OCI-LY3 (cell line): ENCODE results near the gene CHCHD4.

Experiments
- H2AFZ ChIP-seq: fragments of 200-600, 300-600 bp; shearing (Covaris generic); 2 replicates; pipeline ENCODE4 v1.6.0; 2014; ENCODE audit warnings: antibody characterized with exemption, low read depth, low read length
- H3K27ac ChIP-seq: fragments of 200-600, 300-600 bp; sonication (generic); 2 replicates; pipeline ENCODE4 v1.5.1; 2014; ENCODE audit warnings: mild to moderate bottlenecking, low read length, moderate library complexity, mixed read lengths
- H3K27me3 ChIP-seq: fragments of 200-600, 300-600 bp; sonication (generic); 2 replicates; pipeline ENCODE4 v1.6.1; 2014; ENCODE audit warnings: low read depth, low read length, mixed read lengths
- H3K36me3 ChIP-seq: fragments of 200-600, 300-600 bp; sonication (generic); replicated peaks from 2 replicates; pipeline ENCODE3; 2014; ENCODE audit warnings: low read depth, low read length, mixed read lengths
- H3K4me1 ChIP-seq: fragments of 300-600, 200-600 bp; sonication (generic); 2 replicates; pipeline ENCODE4 v1.6.1; 2014; ENCODE audit warnings: low read length, mixed read lengths
- H3K4me2 ChIP-seq: fragments of 200-600, 300-600 bp; sonication (generic); 2 replicates; pipeline ENCODE4 v1.6.1; 2014; ENCODE audit warnings: low read length, mixed read lengths
- H3K4me3 ChIP-seq: fragments of 300-600, 200-600 bp; sonication (generic); 2 replicates; pipeline ENCODE4 v1.5.1; 2014; ENCODE audit warnings: antibody characterized with exemption, mild to moderate bottlenecking, low read length, moderate library complexity
- H3K79me2 ChIP-seq: fragments of 300-600, 200-600 bp; shearing (Covaris generic); 2 replicates; pipeline ENCODE4 v1.6.1; 2014; ENCODE audit warnings: mild to moderate bottlenecking, low read length, mixed read lengths
- H3K9ac ChIP-seq: fragments of 300-600, 200-600 bp; shearing (Covaris generic); 2 replicates; pipeline ENCODE4 v1.6.0; 2014; ENCODE audit warnings: mild to moderate bottlenecking, low read length, moderate library complexity
- H3K9me3 ChIP-seq: fragments of 200-600, 300-600 bp; shearing (Covaris generic); 2 replicates; pipeline ENCODE4 v1.6.1; 2014; ENCODE audit warnings: low read length, mixed read lengths; ENCODE audit not compliant: insufficient read depth
- H4K20me1 ChIP-seq: fragments of 200-600, 300-600 bp; sonication (generic); 2 replicates; pipeline ENCODE4 v1.6.1; 2016; ENCODE audit warnings: low read length, mixed read lengths; ENCODE audit not compliant: insufficient read depth
- CTCF ChIP-seq: fragments of 200-600, 300-600 bp; sonication (generic); IDR thresholded peaks from 2 replicates; pipeline ENCODE4 v1.5.1; 2014; ENCODE audit warnings: antibody characterized with exemption, low read length, low read depth
- EZH2phosphoT487 ChIP-seq: fragments of 200-600 bp; shearing (Covaris generic); IDR thresholded peaks from 2 replicates; pipeline ENCODE4 v1.6.1; 2018; ENCODE audit warnings: antibody characterized with exemption, mixed run types, low read depth

The CHCHD4 gene

GRCh38 chr3:14132120-14132519, 7.5 kb upstream of the CHCHD4 start:
- TF ChIP-seq CTCF (no peak), EZH2phosphoT487 (no peak)
- Histone ChIP-seq H3K27me3 (no peaks in the 10 kb centered on the region), H3K27ac (no peak overlapping the region), H3K36me3 (peaks cover 89% of the 10 kb centered on the region), H3K4me1 (no peaks in the 10 kb centered on the region), H3K9me3 (no peaks in the 10 kb centered on the region), H4K20me1 (peaks cover 7% of the 10 kb centered on the region; the same call in 1 of the 2 replicates), H3K79me2 (peaks cover 24% of the 10 kb centered on the region), H3K9ac (no peak overlapping the region), H2AFZ (no peak overlapping the region), H3K4me3 (no peak overlapping the region), H3K4me2 (no peak overlapping the region)

GRCh38 chr3:14131134-14131533, 6.5 kb upstream of the CHCHD4 start:
- no peak for TF ChIP-seq CTCF
- no peak for TF ChIP-seq EZH2phosphoT487
- Histone ChIP-seq H3K36me3 (peaks cover 89% of the 10 kb centered on the region), H3K27me3 (no peaks in the 10 kb centered on the region), H3K79me2 (peaks cover 33% of the 10 kb centered on the region), H3K27ac (no peak overlapping the region), H3K4me2 (no peak overlapping the region), H4K20me1 (peaks cover 14% of the 10 kb centered on the region; the same call in 1 of the 2 replicates), H3K9me3 (no peaks in the 10 kb centered on the region), H3K4me1 (peaks cover 7% of the 10 kb centered on the region), H2AFZ (no peak overlapping the region), H3K9ac (no peak overlapping the region), H3K4me3 (no peak overlapping the region)

DNA sequence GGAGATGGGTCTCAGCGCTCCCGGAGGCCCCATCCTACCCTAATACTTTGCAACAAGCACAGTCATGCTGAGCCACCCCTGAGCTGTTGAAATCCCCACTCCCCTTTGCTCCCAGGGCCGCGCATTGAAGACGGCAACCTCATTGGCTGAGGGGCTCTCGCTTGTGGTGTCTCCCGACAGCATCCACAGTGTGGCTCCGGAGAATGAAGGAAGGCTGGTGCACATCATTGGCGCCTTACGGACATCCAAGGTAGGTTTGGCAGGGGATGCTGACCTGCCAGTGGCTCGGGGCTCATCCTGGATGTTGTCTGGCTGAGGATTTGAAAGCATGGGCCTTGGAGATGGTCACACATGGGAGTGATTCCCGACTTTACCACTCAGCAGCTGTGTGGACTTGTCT, 6.0 kb upstream of the CHCHD4 start:
- Histone ChIP-seq H3K4me1 (peaks cover 11% of the 10 kb centered on the region), H2AFZ (no peak overlapping the region), H3K4me3 (no peak overlapping the region), H3K27me3 (no peaks in the 10 kb centered on the region), H3K79me2 (peaks cover 38% of the 10 kb centered on the region), H3K27ac (no peak overlapping the region), H3K9me3 (no peaks in the 10 kb centered on the region), H3K9ac (no peak overlapping the region), H3K4me2 (no peak overlapping the region), H3K36me3 (peaks cover 85% of the 10 kb centered on the region), H4K20me1 (peaks cover 17% of the 10 kb centered on the region; the same call in 1 of the 2 replicates)
- TF ChIP-seq EZH2phosphoT487 (no peak), CTCF (no peak)

- Histone ChIP-seq H3K4me1 (peaks cover 11% of the 10 kb centered on the region), H3K79me2 (peaks cover 42% of the 10 kb centered on the region), H2AFZ (no peak overlapping the region), H3K27me3 (no peaks in the 10 kb centered on the region), H3K4me2 (no peak overlapping the region), H4K20me1 (peaks cover 17% of the 10 kb centered on the region; the same call in 1 of the 2 replicates), H3K36me3 (peaks cover 80% of the 10 kb centered on the region), H3K4me3 (no peak overlapping the region), H3K9me3 (no peaks in the 10 kb centered on the region), H3K9ac (no peak overlapping the region), H3K27ac (no peak overlapping the region)
- TF ChIP-seq EZH2phosphoT487 (no peak), CTCF (no peak)
Observed at GRCh38 chr3:14130230-14130629, 5.6 kb upstream of the CHCHD4 start.
